ENCODE results near the gene SYT14. TPM values are rescaled to one million over a fixed set of nuclear protein-coding genes. Genes with fewer than 3 reads are reported as not detected.
"Not testable (repeated sequence)": the region's sequence is repeated elsewhere in the genome, so short reads cannot be mapped to it uniquely, and the experiment has no call there.

The SYT14 gene
- total and polyA plus RNA-seq, 2 of the 4 experiments (the other 2 are of a cell fraction), result 0.14 to 1.3 TPM

GRCh38 chr1:209898851-209899250 lies 39.2 kb upstream of the SYT14 start:
- in situ Hi-C loops (cut with MboI; ENCODE audit: low sequenced_read_pairs); POLR2A ChIA-PET (ENCODE audit: unreplicated experiment); H2AK9ac ChIP-seq (replicated peaks; ENCODE audit: low read depth, low read length, poor library complexity); H3K9me3 ChIP-seq (ENCODE audit: control insufficient read depth, insufficient read depth, low read length); H2AK5ac ChIP-seq (ENCODE audit: low read depth, low read length); H3K14ac ChIP-seq (replicated peaks; ENCODE audit: low read depth, low read length); H3K4me1 ChIP-seq (ENCODE audit: control insufficient read depth, insufficient read depth, low read length); BruUV-seq (replicated peaks); intact Hi-C loops (cut with micrococcal nuclease); H3K79me1 ChIP-seq (ENCODE audit: low read depth in 1 of 2, low read length in 2 of 2); H3K27me3 ChIP-seq (ENCODE audit: control insufficient read depth, insufficient read depth, low read length); H3K4ac ChIP-seq (ENCODE audit: low read depth, low read length); ATAC-seq (ENCODE audit: low read depth); DNase-seq; H4K91ac ChIP-seq (ENCODE audit: insufficient read depth, low read depth, low read length); H3K23ac ChIP-seq (ENCODE audit: low read depth, low read length); H3K36me3 ChIP-seq (ENCODE audit: control insufficient read depth, insufficient read depth, low read length); H4K5ac ChIP-seq (ENCODE audit: low read depth, low read length); H4K20me1 ChIP-seq (ENCODE audit: insufficient read depth, low read length); H2BK120ac ChIP-seq (ENCODE audit: low read depth, low read length); H3K18ac ChIP-seq (ENCODE audit: low read depth, low read length); dilution Hi-C loops (cut with HindIII; ENCODE audit: low sequenced_read_pairs, unreplicated experiment); H3K4me3 ChIP-seq (ENCODE audit: insufficient read depth, low read depth, low read length); H4K8ac ChIP-seq (ENCODE audit: low read depth in 2 of 2, low read length in 2 of 2); H2BK5ac ChIP-seq (ENCODE audit: low read depth, low read length, poor library complexity, severe bottlenecking); H3K4me2 ChIP-seq (ENCODE audit: low read depth, low read length); CTCF ChIA-PET; H3K9me1 ChIP-seq (ENCODE audit: insufficient read depth, low read length); H2AFZ ChIP-seq (replicated peaks; ENCODE audit: low read length, poor library complexity); H2BK15ac ChIP-seq (ENCODE audit: low read depth, low read length); H2BK20ac ChIP-seq (ENCODE audit: low read depth, low read length); H3K27ac ChIP-seq (ENCODE audit: insufficient read depth, low read length); H3K56ac ChIP-seq (ENCODE audit: extremely low read depth, insufficient read depth, low read length); H3K9ac ChIP-seq (ENCODE audit: low read depth, low read length): not testable (repeated sequence)
- WGBS, 2 experiments (ENCODE audit: extremely low coverage in 2 of 2, insufficient read length in 1 of 2), result 91% methylated on average over 5 of the region's 21 CpGs; no CpG with 5 or more reads in 1 of the 2 experiments
